Endothelial cell of umbilical vein (primary cell): ENCODE results near the gene CCSER1. TPM values are rescaled to one million over a fixed set of nuclear protein-coding genes. Genes with fewer than 3 reads are reported as not detected.

Experiments used
- BruUV-seq: library from RNA; stranded (reverse); fragments of 400-500 nt; replicated peaks from 2 replicates; lab custom pipeline; 2021; lab: Mats Ljungman, UMichigan
- CTCF ChIA-PET: fragments of 300-600, 350-600 bp; sonication (Branson Sonifier 250); formaldehyde crosslinking; loops from one replicate; lab custom pipeline; 2021; ENCODE audit warnings: antibody characterized with exemption, inconsistent platforms; lab: Charles Lee
- POLR2A ChIA-PET: fragments of 300-600, 350-600 bp; sonication (Branson Sonifier 250); formaldehyde crosslinking; loops from one replicate; lab custom pipeline; 2021; ENCODE audit warnings: antibody characterized with exemption, inconsistent platforms; lab: Charles Lee
- DNase-seq: peaks from one replicate; pipeline ENCODE4 v3.0.0-alpha.2; 2011; ENCODE audit warnings: low read depth, low spot score
- FAIRE-seq: peaks from 2 replicates; lab custom pipeline; 2011; peaks lifted over from hg19 to GRCh38; lab: Jason Lieb, UNC
- H2AFZ ChIP-seq: 2 replicates; pipeline ENCODE4 v1.6.0; 2012; ENCODE audit warnings: low read depth, low read length, control low read depth, inconsistent platforms
- H3K27ac ChIP-seq: 2 replicates; pipeline ENCODE4 v1.5.1; 2011; ENCODE audit warnings: low read depth, mild to moderate bottlenecking, control low read depth, low read length, moderate library complexity; ENCODE audit not compliant: insufficient read depth
- H3K27me3 ChIP-seq, 2 experiments: 2 replicates each; pipeline versions ENCODE4 v1.6.0 to v1.6.1; 2011; ENCODE audit warnings: low read length in 2 of 2, mixed read lengths in 1 of 2; ENCODE audit not compliant: control insufficient read depth in 2 of 2, insufficient read depth in 2 of 2
- H3K36me3 ChIP-seq, 2 experiments: 2 replicates in 1 of 2; 3 replicates in 1 of 2; pipeline ENCODE4 v1.5.1; 2011; ENCODE audit warnings: low read length in 2 of 2, mild to moderate bottlenecking in 1 of 2, moderate library complexity in 1 of 2; ENCODE audit not compliant: control insufficient read depth in 2 of 2, insufficient read depth in 2 of 2; ENCODE audit errors: extremely low read depth in 1 of 2
- H3K4me1 ChIP-seq: 3 replicates; pipeline ENCODE4 v1.5.1; 2011; ENCODE audit warnings: mild to moderate bottlenecking, low read length; ENCODE audit not compliant: control insufficient read depth, insufficient read depth; ENCODE audit errors: extremely low read depth
- H3K4me2 ChIP-seq: 2 replicates; pipeline ENCODE4 v1.6.1; 2011; ENCODE audit warnings: low read length, control low read depth, mixed read lengths; ENCODE audit not compliant: insufficient read depth
- H3K4me3 ChIP-seq, 3 experiments: fragments of 200-600 bp in 1 of 3; sonication (generic), shearing (Covaris generic) in 1 of 3; replicated peaks in 1 of 3; 2 replicates each; pipeline ENCODE4 v1.5.1; 2011 to 2016; ENCODE audit warnings: control low read depth in 3 of 3, low read length in 3 of 3, mild to moderate bottlenecking in 2 of 3, inconsistent platforms in 1 of 3, low read depth in 1 of 3, moderate library complexity in 1 of 3; ENCODE audit not compliant: insufficient read depth in 1 of 3
- H3K79me2 ChIP-seq: 2 replicates; pipeline ENCODE4 v1.6.0; 2012; ENCODE audit warnings: low read length, inconsistent platforms; ENCODE audit not compliant: control insufficient read depth, insufficient read depth
- H3K9ac ChIP-seq: replicated peaks from 2 replicates; pipeline ENCODE3; 2011; ENCODE audit warnings: low read length, control low read depth; ENCODE audit not compliant: insufficient read depth; ENCODE audit errors: extremely low read depth
- H3K9me1 ChIP-seq: replicated peaks from 3 replicates; pipeline ENCODE4 v1.6.0; 2011; ENCODE audit warnings: mild to moderate bottlenecking, low read length; ENCODE audit not compliant: control insufficient read depth, insufficient read depth; ENCODE audit errors: extremely low read depth
- H3K9me3 ChIP-seq: replicated peaks from 2 replicates; pipeline ENCODE4 v1.5.1; 2012; ENCODE audit warnings: low read length, inconsistent platforms; ENCODE audit not compliant: control insufficient read depth, insufficient read depth
- H4K20me1 ChIP-seq: replicated peaks from 2 replicates; pipeline ENCODE3; 2011; ENCODE audit warnings: mild to moderate bottlenecking, low read length; ENCODE audit not compliant: control insufficient read depth, insufficient read depth; ENCODE audit errors: extremely low read depth
- CTCF ChIP-seq, 2 donors: IDR thresholded peaks; 1 replicate in 1 of 2; 2 replicates in 1 of 2; pipeline ENCODE4 v1.5.1; 2011; ENCODE audit warnings: low read length in 2 of 2, mild to moderate bottlenecking in 2 of 2, moderate library complexity in 2 of 2, control low read depth in 1 of 2, inconsistent platforms in 1 of 2, low read depth in 1 of 2; ENCODE audit not compliant: insufficient read depth in 1 of 2; ENCODE audit errors: extremely low read depth in 1 of 2
- EZH2 ChIP-seq: IDR thresholded peaks from 2 replicates; pipeline ENCODE4 v1.6.1; 2012; ENCODE audit warnings: borderline replicate concordance, low read depth, mild to moderate bottlenecking, moderate library complexity, low read length, inconsistent platforms; ENCODE audit not compliant: severe bottlenecking
- FOS ChIP-seq: IDR thresholded peaks from 2 replicates; pipeline ENCODE4 v1.6.1; 2011; ENCODE audit warnings: mild to moderate bottlenecking, low read length, moderate library complexity, borderline replicate concordance; ENCODE audit not compliant: insufficient read depth
- GATA2 ChIP-seq: IDR thresholded peaks from 2 replicates; pipeline ENCODE4 v1.7.0; 2011; ENCODE audit warnings: low read depth, mild to moderate bottlenecking, moderate library complexity, mixed read lengths, low read length; ENCODE audit not compliant: insufficient read length, insufficient read depth
- JUN ChIP-seq: IDR thresholded peaks from 2 replicates; pipeline ENCODE4 v1.6.1; 2011; ENCODE audit warnings: borderline replicate concordance, low read depth; ENCODE audit not compliant: insufficient read length, insufficient read depth
- MAX ChIP-seq: IDR thresholded peaks from 2 replicates; pipeline ENCODE4 v1.6.1; 2011; ENCODE audit not compliant: insufficient read depth, insufficient read length
- MYC ChIP-seq: IDR thresholded peaks from one replicate; pipeline ENCODE4 v1.6.1; 2011; ENCODE audit warnings: mild to moderate bottlenecking, low read depth, low read length
- POLR2A ChIP-seq: IDR thresholded peaks from 2 replicates; pipeline ENCODE4 v1.6.1; 2012; ENCODE audit warnings: low read depth, mild to moderate bottlenecking, control low read depth, low read length
- POLR2AphosphoS5 ChIP-seq: IDR thresholded peaks from 2 replicates; pipeline ENCODE4 v1.6.1; 2012; ENCODE audit warnings: low read depth, mild to moderate bottlenecking, control low read depth, low read length, moderate library complexity; ENCODE audit not compliant: insufficient read depth
- dilution Hi-C: fragments of 300-500 bp; cut with MboI; formaldehyde crosslinking; loops from one replicate; pipeline ENCODE4 v1.15.0; 2019; ENCODE audit warnings: low sequenced_read_pairs; ENCODE audit not compliant: extremely low pct_ligation_motif_present
- intact Hi-C: fragments of 100-400 bp; cut with micrococcal nuclease; formaldehyde crosslinking; loops from one replicate; pipeline ENCODE4 v1.10.0; 2022
- polyA plus RNA-seq, 4 experiments: library from polyadenylated mRNA; depleted of rRNA in 3 of 4; stranded (reverse) in 3 of 4; unstranded in 1 of 4; fragments of >200 nt; gene quantifications; 2 replicates each; pipeline versions ENCODE4 v1.2.1 to v1.2.3, GENCODE V29; 2011 to 2012; ENCODE audit warnings: missing spikeins in 1 of 4
- total RNA-seq: library from RNA; stranded (reverse); gene quantifications from 2 replicates; pipeline ENCODE4 v1.2.3, GENCODE V29; 2021

CCSER1 gene
- total and polyA plus RNA-seq, 2 donors (not counting 3 experiments of a cell fraction or from before 2014, with no cell fraction given): 0.11 to 1.8 TPM

- no TSS peak for BruUV-seq
- TF ChIP-seq JUN (no peak), EZH2 (no peak), POLR2A (no peak), POLR2AphosphoS5 (no peak), GATA2 (no peak), MYC (no peak)
- no peak overlapping the region for H3K27ac ChIP-seq
- H3K4me1 ChIP-seq: no peaks in the 10 kb centered on the region
- no peak overlapping the region for H3K4me3 ChIP-seq
- H3K4me2 ChIP-seq: no peak overlapping the region
- dilution Hi-C loops (no loop called here), intact Hi-C loops (no loop called here)
- no peaks in the 10 kb centered on the region for H3K79me2 ChIP-seq
- H3K36me3 ChIP-seq: no peaks in the 10 kb centered on the region
- no peak overlapping the region for H3K9ac ChIP-seq
- H2AFZ ChIP-seq: peak overlapping the region; percentile 48
- FAIRE-seq (no peak), DNase-seq (peak; percentile 18)
- POLR2A ChIA-PET: no interaction called here
- no peaks in the 10 kb centered on the region for H3K9me1 ChIP-seq
- no peaks in the 10 kb centered on the region for H3K27me3 ChIP-seq
- no peaks in the 10 kb centered on the region for H4K20me1 ChIP-seq
- H3K9me3 ChIP-seq: no peaks in the 10 kb centered on the region
- CTCF ChIA-PET: no interaction called here
Measured at GRCh38 chr4:90328558-90328957, 201.4 kb downstream of the CCSER1 start.

- Histone ChIP-seq H3K27ac (no peak overlapping the region), H3K9ac (no peak overlapping the region), H3K4me1 (no peaks in the 10 kb centered on the region), H3K4me2 (no peak overlapping the region), H3K79me2 (no peaks in the 10 kb centered on the region), H2AFZ (no peak overlapping the region), H3K36me3 (no peaks in the 10 kb centered on the region), H3K27me3 (no peaks in the 10 kb centered on the region), H3K9me1 (no peaks in the 10 kb centered on the region), H4K20me1 (no peaks in the 10 kb centered on the region), H3K4me3 (no peak overlapping the region), H3K9me3 (no peaks in the 10 kb centered on the region)
- DNase-seq: no peak
- TF ChIP-seq POLR2AphosphoS5: no peak
- TF ChIP-seq MAX: no peak
- no peak for TF ChIP-seq FOS
- no peak for TF ChIP-seq GATA2
- TF ChIP-seq JUN: no peak
- no peak for TF ChIP-seq POLR2A
- TF ChIP-seq MYC: no peak
- no peak for TF ChIP-seq EZH2
- no peak for TF ChIP-seq CTCF (IDR thresholded peaks at IDR 0.05; ENCODE audit: extremely low read depth in 1 of 2, insufficient read depth in 1 of 2, low read depth in 1 of 2, low read length in 2 of 2)
- no TSS peak for BruUV-seq
- dilution Hi-C loops: no loop called here
- ChIA-PET POLR2A (no interaction called here), CTCF (no interaction called here)
- no peak for FAIRE-seq
- intact Hi-C loops: no loop called here
Measured at GRCh38 chr4:90330546-90330945, 203.4 kb downstream of the CCSER1 start.
